Measurements from ENCODE around the gene S100A2.

DNA sequence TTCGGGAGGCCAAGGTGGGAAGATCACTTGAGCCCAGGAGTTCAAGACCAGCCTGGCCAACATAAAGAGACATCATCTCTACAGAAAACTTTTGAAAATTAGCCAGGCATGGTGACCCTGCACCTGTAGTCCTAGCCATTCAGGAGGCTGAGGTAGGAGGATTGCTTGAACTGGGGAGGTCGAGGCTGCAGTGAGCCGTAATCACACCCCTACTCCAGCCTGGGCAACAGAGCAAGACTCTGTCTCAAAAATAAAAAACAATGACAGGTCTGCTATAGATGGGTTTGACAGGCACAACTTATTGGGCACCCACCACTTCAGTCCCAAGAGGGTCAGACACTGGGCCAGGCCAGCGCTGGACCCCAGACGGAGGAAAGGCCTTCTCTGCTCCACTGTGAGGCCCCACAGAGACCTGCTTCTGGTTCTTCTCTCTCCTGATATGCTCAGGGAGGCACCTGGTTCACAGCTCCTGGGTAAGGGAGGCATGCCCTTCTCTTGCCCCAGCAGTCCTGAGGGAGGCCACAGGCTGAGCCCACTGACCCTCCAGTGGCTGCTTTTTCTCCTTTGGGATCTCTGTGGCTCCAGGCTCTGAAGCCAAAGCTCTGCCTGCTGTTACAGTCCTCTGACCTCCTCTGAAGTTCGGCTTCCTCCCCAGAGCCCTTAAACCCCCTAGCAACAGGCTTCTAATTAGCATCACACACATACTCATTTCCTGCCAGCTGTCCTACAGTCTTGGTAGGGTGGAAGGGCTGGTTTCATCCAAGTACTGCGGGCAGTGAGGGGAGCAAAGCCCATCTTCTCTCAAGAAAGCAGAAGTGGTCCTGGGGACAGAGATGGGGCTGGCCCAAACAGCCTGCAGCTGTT lies 32.9 kb upstream of the S100A2 start:
- TF ChIP-seq, protein P1, sequence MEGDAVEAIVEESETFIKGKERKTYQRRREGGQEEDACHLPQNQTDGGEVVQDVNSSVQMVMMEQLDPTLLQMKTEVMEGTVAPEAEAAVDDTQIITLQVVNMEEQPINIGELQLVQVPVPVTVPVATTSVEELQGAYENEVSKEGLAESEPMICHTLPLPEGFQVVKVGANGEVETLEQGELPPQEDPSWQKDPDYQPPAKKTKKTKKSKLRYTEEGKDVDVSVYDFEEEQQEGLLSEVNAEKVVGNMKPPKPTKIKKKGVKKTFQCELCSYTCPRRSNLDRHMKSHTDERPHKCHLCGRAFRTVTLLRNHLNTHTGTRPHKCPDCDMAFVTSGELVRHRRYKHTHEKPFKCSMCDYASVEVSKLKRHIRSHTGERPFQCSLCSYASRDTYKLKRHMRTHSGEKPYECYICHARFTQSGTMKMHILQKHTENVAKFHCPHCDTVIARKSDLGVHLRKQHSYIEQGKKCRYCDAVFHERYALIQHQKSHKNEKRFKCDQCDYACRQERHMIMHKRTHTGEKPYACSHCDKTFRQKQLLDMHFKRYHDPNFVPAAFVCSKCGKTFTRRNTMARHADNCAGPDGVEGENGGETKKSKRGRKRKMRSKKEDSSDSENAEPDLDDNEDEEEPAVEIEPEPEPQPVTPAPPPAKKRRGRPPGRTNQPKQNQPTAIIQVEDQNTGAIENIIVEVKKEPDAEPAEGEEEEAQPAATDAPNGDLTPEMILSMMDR (IDR thresholded peaks at IDR 0.05), result no peak
- TF ChIP-seq EP300 (IDR thresholded peaks at IDR 0.05), result no peak
